Loucy (cell line): ENCODE measurements around the gene ACSM4.

ENCODE experiments used
- CTCF ChIP-seq: fragments of 200-600 bp; sonication (generic); conservative IDR thresholded peaks from 2 replicates; pipeline ENCODE4 v1.5.1; 2014; ENCODE audit warnings: mild to moderate bottlenecking, antibody characterized with exemption, low read length
- EZH2phosphoT487 ChIP-seq: fragments of 200-600 bp; IDR thresholded peaks from 2 replicates; pipeline ENCODE4 v1.6.1; 2018; ENCODE audit warnings: antibody characterized with exemption, mild to moderate bottlenecking, moderate library complexity, borderline replicate concordance

GRCh38 chr12:7375145-7375543, 71.3 kb downstream of the ACSM4 start:
- TF ChIP-seq EZH2phosphoT487: no peak
- no peak for TF ChIP-seq CTCF
